ENCODE measurements around the gene PTPN22.

Gene PTPN22

GRCh38 chr1:113769601-113769970 lies 101.9 kb downstream of the PTPN22 start:
- no peak overlapping the region for H3K4me3 ChIP-seq (ENCODE audit: low read depth, low read length)
- no peak for DNase-seq (ENCODE audit: low read depth, low spot score)
- ChIA-PET POLR2A (no interaction called here), CTCF (no interaction called here)
- TF ChIP-seq, protein P1, sequence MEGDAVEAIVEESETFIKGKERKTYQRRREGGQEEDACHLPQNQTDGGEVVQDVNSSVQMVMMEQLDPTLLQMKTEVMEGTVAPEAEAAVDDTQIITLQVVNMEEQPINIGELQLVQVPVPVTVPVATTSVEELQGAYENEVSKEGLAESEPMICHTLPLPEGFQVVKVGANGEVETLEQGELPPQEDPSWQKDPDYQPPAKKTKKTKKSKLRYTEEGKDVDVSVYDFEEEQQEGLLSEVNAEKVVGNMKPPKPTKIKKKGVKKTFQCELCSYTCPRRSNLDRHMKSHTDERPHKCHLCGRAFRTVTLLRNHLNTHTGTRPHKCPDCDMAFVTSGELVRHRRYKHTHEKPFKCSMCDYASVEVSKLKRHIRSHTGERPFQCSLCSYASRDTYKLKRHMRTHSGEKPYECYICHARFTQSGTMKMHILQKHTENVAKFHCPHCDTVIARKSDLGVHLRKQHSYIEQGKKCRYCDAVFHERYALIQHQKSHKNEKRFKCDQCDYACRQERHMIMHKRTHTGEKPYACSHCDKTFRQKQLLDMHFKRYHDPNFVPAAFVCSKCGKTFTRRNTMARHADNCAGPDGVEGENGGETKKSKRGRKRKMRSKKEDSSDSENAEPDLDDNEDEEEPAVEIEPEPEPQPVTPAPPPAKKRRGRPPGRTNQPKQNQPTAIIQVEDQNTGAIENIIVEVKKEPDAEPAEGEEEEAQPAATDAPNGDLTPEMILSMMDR (IDR thresholded peaks at IDR 0.05; ENCODE audit: insufficient read depth, low read length, missing control alignments), result no peak

DNA sequence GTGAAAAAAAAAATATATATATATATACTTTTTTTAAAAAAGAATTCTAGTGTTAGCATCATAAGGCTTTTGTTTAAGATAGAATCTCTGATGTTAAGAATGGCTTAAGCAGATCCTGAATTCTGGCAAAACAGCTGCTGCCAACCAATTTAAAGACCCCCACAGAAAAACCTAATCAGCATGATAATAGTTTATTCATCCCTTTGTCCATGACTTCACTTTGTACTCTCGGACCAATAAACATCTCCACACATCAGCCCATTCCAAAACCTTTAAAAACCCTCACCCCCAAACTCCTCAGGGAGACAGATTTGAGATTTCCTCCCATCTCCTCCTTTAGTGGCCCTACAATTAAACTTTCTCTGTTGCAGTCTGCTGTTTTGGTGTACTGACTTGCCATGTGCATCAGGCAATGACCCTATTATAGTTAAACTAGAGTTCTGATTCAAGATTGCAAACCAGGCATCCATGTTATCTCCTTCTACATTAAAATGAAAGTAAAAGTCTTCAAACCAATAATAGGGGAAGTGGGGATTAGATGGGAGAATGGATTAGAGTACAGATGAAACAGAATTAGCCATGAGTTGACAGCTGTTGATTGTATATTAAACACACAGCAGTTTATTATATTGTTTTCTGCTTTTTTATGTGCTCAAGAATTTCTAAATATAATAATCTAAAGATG lies 102.5 kb downstream of the PTPN22 start:
- DNase-seq (ENCODE audit: low read depth, low spot score), result no peak
- CTCF ChIA-PET, result no interaction called here
- POLR2A ChIA-PET, result no interaction called here
- no peak overlapping the region for H3K4me3 ChIP-seq (ENCODE audit: low read depth, low read length)
- TF ChIP-seq, protein P1 (IDR thresholded peaks at IDR 0.05; ENCODE audit: insufficient read depth, low read length, missing control alignments), result no peak

DNA sequence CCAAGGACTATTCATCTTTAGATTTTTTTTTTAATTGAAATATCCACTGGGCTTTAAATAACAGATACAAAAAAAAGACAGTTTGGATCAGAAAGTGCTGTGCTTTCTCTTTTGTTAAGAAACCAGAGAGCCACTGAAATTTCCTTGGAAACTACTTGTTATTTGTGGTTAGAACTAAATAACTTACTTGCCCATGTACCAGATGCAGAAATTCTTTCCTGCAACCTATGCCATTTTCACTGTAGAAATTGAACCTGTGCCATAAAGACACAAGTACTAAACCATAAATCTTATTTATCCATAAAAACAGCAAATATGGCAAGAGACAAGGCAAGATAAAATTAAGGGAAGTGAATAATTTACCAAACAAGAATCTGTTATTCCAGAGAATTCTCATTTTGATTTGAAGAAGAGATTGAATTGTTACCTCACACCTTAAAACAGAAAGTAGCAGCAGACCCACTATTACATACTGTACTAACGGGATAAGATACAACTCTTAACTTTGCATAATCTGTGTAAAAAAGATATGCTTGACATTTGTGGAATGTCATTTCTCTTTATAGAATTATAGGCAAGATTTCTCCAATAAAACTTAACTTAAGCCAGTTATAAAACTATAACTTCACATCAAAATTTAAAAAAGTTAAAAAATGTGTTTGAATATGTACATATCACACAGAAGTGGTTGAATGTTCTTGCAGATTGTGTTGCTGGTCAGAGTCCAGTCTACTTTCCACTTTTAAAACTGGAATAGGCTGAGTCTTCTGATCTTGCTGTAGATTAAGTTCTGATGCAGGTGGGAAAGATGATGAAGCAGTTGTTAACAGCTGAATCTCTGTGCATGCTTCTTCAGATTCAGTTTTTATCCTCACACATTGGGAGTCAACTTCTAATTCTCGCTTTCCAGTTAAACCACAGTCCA lies 105.9 kb downstream of the PTPN22 start:
- DNase-seq (ENCODE audit: low read depth, low spot score), result peak; percentile 28
- POLR2A ChIA-PET, result no interaction called here
- no peak overlapping the region for H3K4me3 ChIP-seq (ENCODE audit: low read depth, low read length)
- CTCF ChIA-PET, result interaction anchor here (1.0 kb wide), 1 partner anchor 71 kb away, joined by 3 read pairs; no protein-coding TSS in a partner anchor
- TF ChIP-seq, protein P1 (IDR thresholded peaks at IDR 0.05; ENCODE audit: insufficient read depth, low read length, missing control alignments), result no peak

Data from AG04449 (cell line).